Mesenchymal stem cell (in vitro differentiated cells and primary cell): ENCODE results near the gene IL17REL.

ENCODE experiments used
- DNase-seq: peaks from one replicate; pipeline ENCODE4 v3.0.0-alpha.2; 2013
- H2AFZ ChIP-seq: one replicate; pipeline ENCODE4 v1.6.1; 2013; ENCODE audit warnings: low read depth, mild to moderate bottlenecking, control low read depth, inconsistent platforms, low read length, moderate library complexity
- H2AK5ac ChIP-seq: 2 replicates; pipeline ENCODE4 v1.6.1; 2013; ENCODE audit warnings: low read length, moderate library complexity, mild to moderate bottlenecking, inconsistent platforms; ENCODE audit not compliant: severe bottlenecking
- H2BK120ac ChIP-seq: one replicate; pipeline ENCODE4 v1.6.1; 2013; ENCODE audit warnings: low read depth, mild to moderate bottlenecking, inconsistent platforms, low read length, moderate library complexity
- H2BK12ac ChIP-seq, 2 experiments: one replicate each; pipeline ENCODE4 v1.6.1; 2013; ENCODE audit warnings: inconsistent platforms in 2 of 2, low read length in 2 of 2, mild to moderate bottlenecking in 2 of 2, moderate library complexity in 2 of 2, control low read depth in 1 of 2
- H2BK15ac ChIP-seq: one replicate; pipeline ENCODE4 v1.6.1; 2013; ENCODE audit warnings: mild to moderate bottlenecking, low read depth, inconsistent platforms; ENCODE audit not compliant: poor library complexity, severe bottlenecking
- H2BK5ac ChIP-seq: 2 replicates; pipeline ENCODE4 v1.6.1; 2013; ENCODE audit warnings: low read depth, mild to moderate bottlenecking, low read length, control low read depth, inconsistent platforms; ENCODE audit not compliant: poor library complexity, severe bottlenecking
- H3K14ac ChIP-seq, 2 experiments: one replicate each; pipeline ENCODE4 v1.6.1; 2013; ENCODE audit warnings: inconsistent platforms in 2 of 2, low read length in 2 of 2, control low read depth in 1 of 2, mild to moderate bottlenecking in 1 of 2, moderate library complexity in 1 of 2
- H3K18ac ChIP-seq, 2 experiments: one replicate each; pipeline ENCODE4 v1.6.1; 2013; ENCODE audit warnings: inconsistent platforms in 2 of 2, low read length in 2 of 2, control low read depth in 1 of 2, low read depth in 1 of 2, mild to moderate bottlenecking in 1 of 2
- H3K23ac ChIP-seq, 2 experiments: one replicate each; pipeline ENCODE4 v1.6.1; 2013; ENCODE audit warnings: inconsistent platforms in 2 of 2, low read length in 2 of 2, mild to moderate bottlenecking in 2 of 2, moderate library complexity in 2 of 2, control low read depth in 1 of 2
- H3K27ac ChIP-seq: 2 replicates; pipeline ENCODE4 v1.5.1; 2013; ENCODE audit warnings: mild to moderate bottlenecking, moderate library complexity, low read length, control low read depth, inconsistent platforms; ENCODE audit not compliant: poor library complexity, severe bottlenecking
- H3K27me3 ChIP-seq, 2 experiments: 2 replicates each; pipeline versions ENCODE4 v1.6.1 to v1.7.0; 2013; ENCODE audit warnings: low read length in 2 of 2, mild to moderate bottlenecking in 2 of 2, moderate library complexity in 2 of 2, control low read depth in 1 of 2, inconsistent platforms in 1 of 2; ENCODE audit not compliant: control insufficient read depth in 1 of 2, insufficient read depth in 1 of 2
- H3K36me3 ChIP-seq, 2 experiments: 2 replicates each; pipeline versions ENCODE4 v1.6.1 to v1.7.0; 2013; ENCODE audit warnings: low read length in 2 of 2, control low read depth in 1 of 2, inconsistent platforms in 1 of 2, low read depth in 1 of 2, mild to moderate bottlenecking in 1 of 2; ENCODE audit not compliant: insufficient read depth in 2 of 2, control insufficient read depth in 1 of 2
- H3K4ac ChIP-seq, 2 experiments: one replicate each; pipeline ENCODE4 v1.6.1; 2013; ENCODE audit warnings: inconsistent platforms in 2 of 2, low read length in 2 of 2, mild to moderate bottlenecking in 2 of 2, moderate library complexity in 2 of 2, control low read depth in 1 of 2, low read depth in 1 of 2
- H3K4me1 ChIP-seq: 2 replicates; pipeline ENCODE4 v1.6.1; 2013; ENCODE audit warnings: low read depth, low read length, control low read depth; ENCODE audit not compliant: control insufficient read depth, insufficient read depth
- H3K4me2 ChIP-seq: 2 replicates; pipeline ENCODE4 v1.6.1; 2013; ENCODE audit warnings: low read length, mild to moderate bottlenecking, inconsistent platforms; ENCODE audit not compliant: poor library complexity, severe bottlenecking
- H3K4me3 ChIP-seq, 2 experiments: 2 replicates each; pipeline versions ENCODE4 v1.5.1 to v1.7.0; 2013; ENCODE audit warnings: low read length in 2 of 2, mild to moderate bottlenecking in 2 of 2, control low read depth in 1 of 2, low read depth in 1 of 2; ENCODE audit not compliant: insufficient read depth in 1 of 2
- H3K79me1 ChIP-seq: replicated peaks from 2 replicates; pipeline ENCODE4 v1.6.1; 2013; ENCODE audit warnings: mild to moderate bottlenecking, control low read depth, low read length, inconsistent platforms; ENCODE audit not compliant: poor library complexity, severe bottlenecking
- H3K9ac ChIP-seq: 2 replicates; pipeline ENCODE4 v1.7.0; 2013; ENCODE audit warnings: mild to moderate bottlenecking, low read length, moderate library complexity
- H3K9me3 ChIP-seq: 2 replicates; pipeline ENCODE4 v1.7.0; 2013; ENCODE audit warnings: mild to moderate bottlenecking, low read length; ENCODE audit not compliant: control insufficient read depth
- H4K8ac ChIP-seq: one replicate; pipeline ENCODE4 v1.6.1; 2013; ENCODE audit warnings: inconsistent platforms, mild to moderate bottlenecking, low read length, moderate library complexity
- H4K91ac ChIP-seq: one replicate; pipeline ENCODE4 v1.6.1; 2013; ENCODE audit warnings: mild to moderate bottlenecking, low read length, inconsistent platforms
- WGBS: methylation state at CpG from one replicate; pipeline ENCODE4 v1.1.7; 2013; ENCODE audit warnings: mixed read lengths; 5-methylcytosine and 5-hydroxymethylcytosine counted together

Gene IL17REL

GRCh38 chr22:49971232-49972162 is 41.1 kb downstream of the IL17REL start:
- WGBS, result 3% methylated on average over 58 of the region's 81 CpGs
- Histone ChIP-seq H2BK5ac (no peak overlapping the region), H2AK5ac (no peak overlapping the region), H3K9ac (peak overlapping the region; percentile 83), H3K9me3 (no peaks in the 10 kb centered on the region), H3K4me1 (peaks cover 42% of the 10 kb centered on the region), H4K8ac (peak overlapping the region; percentile 91), H2BK12ac (peak overlapping the region; percentile 71 to 89), H3K18ac (peak overlapping the region; percentile 81 to 96), H3K23ac (peak overlapping the region in 1 of 2 experiments; percentile 79), H2BK15ac (peak overlapping the region; percentile 99), H3K4me2 (peak overlapping the region; percentile 75), H2AFZ (no peak overlapping the region), H4K91ac (peak overlapping the region; percentile 96), H3K36me3 (peaks cover 0 to 14% of the 10 kb centered on the region in 2 experiments), H3K27ac (no peak overlapping the region), H3K4ac (peak overlapping the region; percentile 42 to 88), H3K4me3 (peak overlapping the region; percentile 56 to 79), H3K27me3 (no peaks in the 10 kb centered on the region), H3K14ac (peak overlapping the region; percentile 63 to 87), H2BK120ac (peak overlapping the region; percentile 98), H3K79me1 (peaks cover 4% of the 10 kb centered on the region)
- no peak for DNase-seq

GRCh38 chr22:49970528-49971231 is 41.9 kb downstream of the IL17REL start:
- Histone ChIP-seq H3K4me3 (peak overlapping the region; percentile 56 to 79), H3K27me3 (no peaks in the 10 kb centered on the region)

GRCh38 chr22:49969751-49970527 is 42.6 kb downstream of the IL17REL start:
- H3K18ac ChIP-seq, result peak overlapping the region; percentile 31 to 58
- H3K4me1 ChIP-seq, result peaks cover 49% of the 10 kb centered on the region
- no peak overlapping the region for H3K27ac ChIP-seq
- peak overlapping the region; percentile 63 to 87 for H3K4ac ChIP-seq
- peak overlapping the region; percentile 86 for H2BK120ac ChIP-seq
- H3K23ac ChIP-seq, result no peak overlapping the region
- no peaks in the 10 kb centered on the region for H3K9me3 ChIP-seq
- DNase-seq, result no peak
- peak overlapping the region; percentile 61 for H4K91ac ChIP-seq
- peak overlapping the region; percentile 83 to 96 for H2BK12ac ChIP-seq
- peak overlapping the region in 1 of 2 experiments; percentile 39 for H3K14ac ChIP-seq
- no peak overlapping the region for H2AFZ ChIP-seq
- no peak overlapping the region for H3K9ac ChIP-seq
- 92% methylated on average over 8 of the region's 8 CpGs for WGBS
- no peak overlapping the region for H2BK5ac ChIP-seq
- no peak overlapping the region for H3K4me2 ChIP-seq
- H2BK15ac ChIP-seq, result peak overlapping the region; percentile 90
- peak overlapping the region; percentile 10 for H2AK5ac ChIP-seq
- H3K79me1 ChIP-seq, result peaks cover 11% of the 10 kb centered on the region
- peaks cover 0 to 28% of the 10 kb centered on the region in 2 experiments for H3K36me3 ChIP-seq
- H4K8ac ChIP-seq, result peak overlapping the region; percentile 0
- no peak overlapping the region for H3K4me3 ChIP-seq
- H3K27me3 ChIP-seq, result no peaks in the 10 kb centered on the region

More at GRCh38 chr22:49970528-49971231, 41.9 kb downstream of the IL17REL start:
- no peak overlapping the region for H3K23ac ChIP-seq
- H3K18ac ChIP-seq, result peak overlapping the region; percentile 81 to 96
- no peak overlapping the region for H2AFZ ChIP-seq
- peak overlapping the region; percentile 96 for H4K91ac ChIP-seq
- peak overlapping the region; percentile 87 to 88 for H3K4ac ChIP-seq
- peak overlapping the region; percentile 99 for H2BK15ac ChIP-seq
- peaks cover 46% of the 10 kb centered on the region for H3K4me1 ChIP-seq
- H3K4me2 ChIP-seq, result peak overlapping the region; percentile 75
- H2AK5ac ChIP-seq, result no peak overlapping the region
- peaks cover 8% of the 10 kb centered on the region for H3K79me1 ChIP-seq
- peak overlapping the region; percentile 91 for H4K8ac ChIP-seq
- peak overlapping the region in 1 of 2 experiments; percentile 63 for H3K14ac ChIP-seq
- no peak overlapping the region for H3K27ac ChIP-seq
- H2BK120ac ChIP-seq, result peak overlapping the region; percentile 98
- 12% methylated on average over 31 of the region's 32 CpGs for WGBS
- peak overlapping the region; percentile 83 for H3K9ac ChIP-seq
- DNase-seq, result peak; percentile 99
- peak overlapping the region; percentile 83 to 92 for H2BK12ac ChIP-seq
- no peaks in the 10 kb centered on the region for H3K9me3 ChIP-seq
- peaks cover 0 to 20% of the 10 kb centered on the region in 2 experiments for H3K36me3 ChIP-seq
- H2BK5ac ChIP-seq, result no peak overlapping the region
